Esophagus muscularis mucosa (tissue), 4 donors: ENCODE results near the gene NT5E.
A peak's percentile ranks its signal among the peaks of the same experiment; 100 is the strongest.

Source experiments
- CTCF ChIP-seq, 3 experiments: fragments of 200-600 bp in 2 of 3; fragments of 450-650 bp in 1 of 3; sonication (generic) in 2 of 3; IDR thresholded peaks; one replicate each; pipeline ENCODE4 v1.5.1; 2017 to 2019; ENCODE audit warnings: antibody characterized with exemption in 3 of 3, mild to moderate bottlenecking in 2 of 3, moderate library complexity in 1 of 3
- EP300 ChIP-seq: sonication (generic); formaldehyde crosslinking; IDR thresholded peaks from one replicate; pipeline ENCODE4 v1.6.1; 2017; ENCODE audit warnings: antibody characterized with exemption
- POLR2A ChIP-seq: fragments of 450-650 bp; IDR thresholded peaks from one replicate; pipeline ENCODE4 v1.6.1; 2017; ENCODE audit warnings: antibody characterized with exemption, moderate library complexity, mild to moderate bottlenecking, low read depth

DNA sequence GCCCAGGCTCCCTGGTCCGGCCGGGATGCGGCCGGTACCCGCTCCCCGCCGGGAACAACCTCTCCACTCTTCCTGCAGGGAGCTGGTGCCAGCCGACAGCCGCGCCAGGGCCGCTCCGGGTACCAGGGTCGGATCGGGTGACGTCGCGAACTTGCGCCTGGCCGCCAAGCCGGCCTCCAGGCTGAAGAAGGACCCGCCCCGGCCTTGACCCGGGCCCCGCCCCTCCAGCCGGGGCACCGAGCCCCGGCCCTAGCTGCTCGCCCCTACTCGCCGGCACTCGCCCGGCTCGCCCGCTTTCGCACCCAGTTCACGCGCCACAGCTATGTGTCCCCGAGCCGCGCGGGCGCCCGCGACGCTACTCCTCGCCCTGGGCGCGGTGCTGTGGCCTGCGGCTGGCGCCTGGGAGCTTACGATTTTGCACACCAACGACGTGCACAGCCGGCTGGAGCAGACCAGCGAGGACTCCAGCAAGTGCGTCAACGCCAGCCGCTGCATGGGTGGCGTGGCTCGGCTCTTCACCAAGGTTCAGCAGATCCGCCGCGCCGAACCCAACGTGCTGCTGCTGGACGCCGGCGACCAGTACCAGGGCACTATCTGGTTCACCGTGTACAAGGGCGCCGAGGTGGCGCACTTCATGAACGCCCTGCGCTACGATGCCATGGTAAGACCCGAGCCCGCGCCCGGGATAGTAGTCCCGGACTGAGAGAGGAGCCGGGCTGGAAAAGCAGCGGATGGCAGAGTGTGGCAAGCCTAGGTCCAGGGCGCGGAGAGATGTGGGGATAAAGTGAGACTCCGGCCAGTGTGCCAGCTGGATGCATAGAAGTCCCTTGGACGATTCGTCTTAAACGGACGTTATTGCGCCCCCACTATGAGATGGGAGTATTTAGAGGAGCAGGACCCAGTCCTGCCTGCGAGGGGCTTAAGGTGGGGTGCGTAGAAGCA lies at the start of gene NT5E:
- TF ChIP-seq CTCF (IDR thresholded peaks at IDR 0.05) (no peak), EP300 (no peak), POLR2A (peak; percentile 30)
